Natural killer cell (primary cell): Measurements from ENCODE around the gene ARL4D. TPM values are rescaled to one million over a fixed set of nuclear protein-coding genes. Genes with fewer than 3 reads are reported as not detected.

Experiments used
- ATAC-seq, 3 donors: fragments of 150-1000 bp in 2 of 3; fragments of 200-7000 bp in 1 of 3; cut with Tn5 transposase; 1 replicate in 1 of 3; 2 replicates in 2 of 3; pipeline ENCODE4 v1.10.0; 2021; ENCODE audit warnings: mild to moderate bottlenecking in 2 of 3, moderate library complexity in 2 of 3
- DNase-seq, 2 donors: peaks; one replicate each; pipeline versions ENCODE4 v3.0.0 to v3.0.0-alpha.2; 2013 to 2021; ENCODE audit warnings: mixed read lengths in 1 of 2
- H3K27ac ChIP-seq: one replicate; pipeline ENCODE4 v1.5.1; 2013; ENCODE audit warnings: mild to moderate bottlenecking, low read length
- H3K27me3 ChIP-seq: one replicate; pipeline ENCODE4 v1.6.1; 2013; ENCODE audit warnings: low read length; ENCODE audit not compliant: control insufficient read depth, insufficient read depth
- H3K36me3 ChIP-seq: one replicate; pipeline ENCODE4 v1.6.1; 2013; ENCODE audit warnings: low read length; ENCODE audit not compliant: control insufficient read depth, insufficient read depth
- H3K4me1 ChIP-seq: one replicate; pipeline ENCODE4 v1.6.1; 2013; ENCODE audit warnings: low read length; ENCODE audit not compliant: control insufficient read depth, insufficient read depth
- H3K4me3 ChIP-seq: one replicate; pipeline ENCODE4 v1.5.1; 2013; ENCODE audit warnings: low read length
- H3K9me3 ChIP-seq: one replicate; pipeline ENCODE4 v1.6.1; 2013; ENCODE audit warnings: low read length; ENCODE audit not compliant: control insufficient read depth, insufficient read depth
- H3K27ac Mint-ChIP-seq, 2 donors: one replicate each; pipeline ENCODE4 v1.8.0; 2022; ENCODE audit warnings: mild to moderate bottlenecking in 2 of 2, mixed read lengths in 2 of 2, moderate library complexity in 1 of 2
- H3K27me3 Mint-ChIP-seq, 2 donors: one replicate each; pipeline ENCODE4 v1.8.0; 2022; ENCODE audit warnings: low read depth in 2 of 2, mixed read lengths in 2 of 2
- H3K36me3 Mint-ChIP-seq: one replicate; pipeline ENCODE4 v1.8.0; 2022; ENCODE audit warnings: mixed read lengths
- H3K4me1 Mint-ChIP-seq, 2 donors: one replicate each; pipeline ENCODE4 v1.8.0; 2022; ENCODE audit warnings: mixed read lengths in 2 of 2
- H3K4me3 Mint-ChIP-seq: one replicate; pipeline ENCODE4 v1.8.0; 2022; ENCODE audit warnings: mild to moderate bottlenecking, moderate library complexity, mixed read lengths
- H3K9me3 Mint-ChIP-seq, 2 donors: one replicate each; pipeline ENCODE4 v1.8.0; 2022; ENCODE audit warnings: mixed read lengths in 2 of 2
- WGBS: methylation state at CpG from one replicate; pipeline ENCODE4 v1.1.7; 2013; ENCODE audit warnings: missing lambda C conversion rate; ENCODE audit not compliant: insufficient coverage; 5-methylcytosine and 5-hydroxymethylcytosine counted together
- intact Hi-C: fragments of 100-400 bp; cut with micrococcal nuclease; formaldehyde crosslinking; loops from one replicate; pipeline ENCODE4 v1.14.2; 2022
- total RNA-seq, 4 donors: library from RNA; stranded (reverse); fragments of 120-200 nt in 1 of 4; gene quantifications; one replicate each; pipeline versions ENCODE4 v1.2.3 to v1.2.4, GENCODE V29; 2013 to 2022
- TF ChIP-seq, protein P1 (sequence below): fragments of 200-600 bp; IDR thresholded peaks from one replicate; pipeline ENCODE4 v1.8.0; 2022; ENCODE audit warnings: antibody characterized with exemption

Gene ARL4D
- total RNA-seq, 3 donors from 2014 or later (not counting 1 experiment from before 2014, with no cell fraction given), result 4.1 to 6.9 (median 5.3) TPM

DNA sequence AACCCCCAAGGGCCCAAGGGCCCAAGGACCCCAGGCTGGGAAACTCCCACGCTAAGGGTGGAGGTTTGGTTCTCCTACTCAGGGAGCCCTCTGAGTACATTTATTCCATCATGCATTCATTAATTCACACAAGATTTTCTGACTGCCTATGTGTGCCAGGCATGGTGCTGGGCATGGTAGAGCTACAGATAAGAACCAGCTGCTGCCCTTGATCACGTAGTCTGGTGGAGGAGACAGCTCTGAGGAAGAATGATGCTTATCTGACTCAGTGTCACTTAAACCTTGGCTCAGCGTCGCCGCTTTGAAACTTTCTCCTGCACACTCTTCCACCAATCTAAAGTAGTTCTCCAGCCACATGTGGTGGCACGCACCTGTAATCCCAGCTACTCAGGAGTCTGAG, 3.6 kb upstream of the ARL4D start:
- H3K27me3 Mint-ChIP-seq, result no peaks in the 10 kb centered on the region
- 97% methylated on average over 5 of the region's 6 CpGs for WGBS
- intact Hi-C loops, result no loop called here
- no peaks in the 10 kb centered on the region for H3K36me3 Mint-ChIP-seq
- TF ChIP-seq, protein P1, sequence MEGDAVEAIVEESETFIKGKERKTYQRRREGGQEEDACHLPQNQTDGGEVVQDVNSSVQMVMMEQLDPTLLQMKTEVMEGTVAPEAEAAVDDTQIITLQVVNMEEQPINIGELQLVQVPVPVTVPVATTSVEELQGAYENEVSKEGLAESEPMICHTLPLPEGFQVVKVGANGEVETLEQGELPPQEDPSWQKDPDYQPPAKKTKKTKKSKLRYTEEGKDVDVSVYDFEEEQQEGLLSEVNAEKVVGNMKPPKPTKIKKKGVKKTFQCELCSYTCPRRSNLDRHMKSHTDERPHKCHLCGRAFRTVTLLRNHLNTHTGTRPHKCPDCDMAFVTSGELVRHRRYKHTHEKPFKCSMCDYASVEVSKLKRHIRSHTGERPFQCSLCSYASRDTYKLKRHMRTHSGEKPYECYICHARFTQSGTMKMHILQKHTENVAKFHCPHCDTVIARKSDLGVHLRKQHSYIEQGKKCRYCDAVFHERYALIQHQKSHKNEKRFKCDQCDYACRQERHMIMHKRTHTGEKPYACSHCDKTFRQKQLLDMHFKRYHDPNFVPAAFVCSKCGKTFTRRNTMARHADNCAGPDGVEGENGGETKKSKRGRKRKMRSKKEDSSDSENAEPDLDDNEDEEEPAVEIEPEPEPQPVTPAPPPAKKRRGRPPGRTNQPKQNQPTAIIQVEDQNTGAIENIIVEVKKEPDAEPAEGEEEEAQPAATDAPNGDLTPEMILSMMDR, result no peak
- Histone ChIP-seq H3K27ac (no peak overlapping the region), H3K4me3 (no peak overlapping the region), H3K36me3 (no peaks in the 10 kb centered on the region), H3K4me1 (peaks cover 34% of the 10 kb centered on the region), H3K27me3 (no peaks in the 10 kb centered on the region), H3K9me3 (no peaks in the 10 kb centered on the region)
- no peak overlapping the region for H3K27ac Mint-ChIP-seq
- no peak overlapping the region for H3K4me3 Mint-ChIP-seq
- H3K4me1 Mint-ChIP-seq, result peaks cover 13% of the 10 kb centered on the region in 2 donors
- ATAC-seq (no peak), DNase-seq (no peak)
- H3K9me3 Mint-ChIP-seq, result no peaks in the 10 kb centered on the region

GRCh38 chr17:43396491-43397060, 2.2 kb upstream of the ARL4D start:
- intact Hi-C loops, result no loop called here
- no peaks in the 10 kb centered on the region for H3K36me3 ChIP-seq
- TF ChIP-seq, protein P1, result no peak
- peaks cover 22 to 23% of the 10 kb centered on the region in 2 donors for H3K4me1 Mint-ChIP-seq
- no peak overlapping the region for H3K4me3 ChIP-seq
- H3K27ac Mint-ChIP-seq, result no peak overlapping the region
- no peaks in the 10 kb centered on the region for H3K27me3 ChIP-seq
- 70% methylated on average over 5 of the region's 5 CpGs for WGBS
- DNase-seq (no peak), ATAC-seq (no peak)
- H3K4me3 Mint-ChIP-seq, result no peak overlapping the region
- no peaks in the 10 kb centered on the region for H3K27me3 Mint-ChIP-seq
- H3K9me3 ChIP-seq, result no peaks in the 10 kb centered on the region
- H3K9me3 Mint-ChIP-seq, result no peaks in the 10 kb centered on the region
- H3K27ac ChIP-seq, result no peak overlapping the region
- peaks cover 34% of the 10 kb centered on the region for H3K4me1 ChIP-seq
- no peaks in the 10 kb centered on the region for H3K36me3 Mint-ChIP-seq

DNA sequence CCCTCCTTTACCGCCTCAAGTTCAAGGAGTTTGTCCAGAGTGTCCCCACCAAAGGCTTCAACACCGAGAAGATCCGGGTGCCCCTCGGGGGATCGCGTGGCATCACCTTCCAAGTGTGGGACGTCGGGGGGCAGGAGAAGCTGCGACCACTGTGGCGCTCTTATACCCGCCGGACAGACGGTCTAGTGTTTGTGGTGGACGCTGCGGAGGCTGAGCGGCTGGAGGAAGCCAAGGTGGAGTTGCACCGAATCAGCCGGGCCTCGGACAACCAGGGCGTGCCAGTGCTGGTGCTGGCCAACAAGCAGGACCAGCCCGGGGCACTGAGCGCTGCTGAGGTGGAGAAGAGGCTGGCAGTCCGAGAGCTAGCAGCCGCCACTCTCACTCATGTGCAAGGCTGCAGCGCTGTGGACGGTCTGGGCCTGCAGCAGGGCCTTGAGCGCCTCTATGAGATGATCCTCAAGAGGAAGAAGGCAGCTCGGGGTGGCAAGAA, 1.1 kb downstream of the ARL4D start:
- no peaks in the 10 kb centered on the region for H3K9me3 Mint-ChIP-seq
- ATAC-seq (no peak), DNase-seq (no peak)
- intact Hi-C loops, result no loop called here
- H3K36me3 Mint-ChIP-seq, result no peaks in the 10 kb centered on the region
- Histone ChIP-seq H3K36me3 (no peaks in the 10 kb centered on the region), H3K4me3 (no peak overlapping the region), H3K27ac (no peak overlapping the region), H3K27me3 (no peaks in the 10 kb centered on the region), H3K4me1 (peaks cover 22% of the 10 kb centered on the region), H3K9me3 (no peaks in the 10 kb centered on the region)
- H3K27ac Mint-ChIP-seq, result peak overlapping the region in 1 of 2 donors; percentile 95
- H3K4me3 Mint-ChIP-seq, result peak overlapping the region; percentile 92
- H3K4me1 Mint-ChIP-seq, result peaks cover 17 to 19% of the 10 kb centered on the region in 2 donors
- TF ChIP-seq, protein P1, result no peak
- 97% methylated on average over 28 of the region's 28 CpGs for WGBS
- H3K27me3 Mint-ChIP-seq, result no peaks in the 10 kb centered on the region
